Lower leg skin (tissue), 4 donors: ENCODE measurements around the gene ZMYM2. TPM values are rescaled to one million over a fixed set of nuclear protein-coding genes. Genes with fewer than 3 reads are reported as not detected.

ENCODE experiments used
- DNase-seq, 2 donors: peaks; one replicate each; pipeline ENCODE4 v3.0.0-alpha.2; 2019; ENCODE audit warnings: low spot score in 2 of 2
- H3K4me3 ChIP-seq: fragments of 200-600 bp; sonication (generic); 2 replicates; pipeline ENCODE4 v1.5.1; 2017; ENCODE audit warnings: mild to moderate bottlenecking, low read depth; ENCODE audit not compliant: poor library complexity, severe bottlenecking
- POLR2A ChIP-seq, 2 donors: fragments of 450-650 bp; IDR thresholded peaks; one replicate each; pipeline ENCODE4 v1.6.1; 2016 to 2017; ENCODE audit warnings: antibody characterized with exemption in 2 of 2, mild to moderate bottlenecking in 1 of 2, moderate library complexity in 1 of 2
- WGBS, 2 donors: methylation state at CpG; one replicate each; pipeline ENCODE4 v1.1.5; 2018; 5-methylcytosine and 5-hydroxymethylcytosine counted together
- intact Hi-C: fragments of 100-400 bp; cut with DNase I; formaldehyde crosslinking; loops from one replicate; pipeline ENCODE4 v1.15.0; 2023; ENCODE audit warnings: low total_unique reads
- total RNA-seq, 4 donors: library from RNA; depleted of rRNA; stranded (reverse); fragments of >200 nt; gene quantifications; one replicate each; pipeline ENCODE4 v1.1.0, GENCODE V29; 2016
- TF ChIP-seq, protein P1 (sequence below), 3 donors: fragments of 450-650 bp; IDR thresholded peaks; one replicate each; pipeline ENCODE4 v1.5.1; 2016; ENCODE audit warnings: antibody characterized with exemption in 3 of 3, mild to moderate bottlenecking in 3 of 3, moderate library complexity in 2 of 3

Gene ZMYM2
- total RNA-seq, 4 donors from 2014 or later: 37.5 to 58.2 (median 49.5) TPM

DNA sequence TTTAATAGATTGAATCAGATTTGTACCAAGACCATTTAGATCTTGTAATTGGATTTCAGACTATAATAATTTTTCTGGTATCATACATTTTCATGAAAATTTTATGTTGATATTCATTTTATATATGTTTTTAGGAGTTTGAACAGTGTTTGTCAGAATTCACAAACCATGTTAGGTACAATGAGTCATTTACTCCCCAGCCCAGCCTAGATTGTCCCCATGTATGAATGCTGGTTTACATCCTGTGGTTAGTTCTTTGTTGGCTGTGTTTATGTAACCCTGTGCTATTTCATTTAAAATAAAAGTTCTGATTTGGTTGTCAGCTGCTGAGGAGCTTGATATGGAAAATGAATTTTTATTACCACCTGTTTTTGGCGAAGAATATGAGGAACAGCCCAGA lies 105.6 kb downstream of the ZMYM2 start:
- WGBS, 2 donors: 93 to 96% methylated on average over 1 of the region's 1 CpG
- intact Hi-C loops: no loop called here
- H3K4me3 ChIP-seq: no peak overlapping the region
- no peak for TF ChIP-seq POLR2A (IDR thresholded peaks at IDR 0.05)
- TF ChIP-seq, protein P1, sequence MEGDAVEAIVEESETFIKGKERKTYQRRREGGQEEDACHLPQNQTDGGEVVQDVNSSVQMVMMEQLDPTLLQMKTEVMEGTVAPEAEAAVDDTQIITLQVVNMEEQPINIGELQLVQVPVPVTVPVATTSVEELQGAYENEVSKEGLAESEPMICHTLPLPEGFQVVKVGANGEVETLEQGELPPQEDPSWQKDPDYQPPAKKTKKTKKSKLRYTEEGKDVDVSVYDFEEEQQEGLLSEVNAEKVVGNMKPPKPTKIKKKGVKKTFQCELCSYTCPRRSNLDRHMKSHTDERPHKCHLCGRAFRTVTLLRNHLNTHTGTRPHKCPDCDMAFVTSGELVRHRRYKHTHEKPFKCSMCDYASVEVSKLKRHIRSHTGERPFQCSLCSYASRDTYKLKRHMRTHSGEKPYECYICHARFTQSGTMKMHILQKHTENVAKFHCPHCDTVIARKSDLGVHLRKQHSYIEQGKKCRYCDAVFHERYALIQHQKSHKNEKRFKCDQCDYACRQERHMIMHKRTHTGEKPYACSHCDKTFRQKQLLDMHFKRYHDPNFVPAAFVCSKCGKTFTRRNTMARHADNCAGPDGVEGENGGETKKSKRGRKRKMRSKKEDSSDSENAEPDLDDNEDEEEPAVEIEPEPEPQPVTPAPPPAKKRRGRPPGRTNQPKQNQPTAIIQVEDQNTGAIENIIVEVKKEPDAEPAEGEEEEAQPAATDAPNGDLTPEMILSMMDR (IDR thresholded peaks at IDR 0.05): no peak
- DNase-seq: no peak

DNA sequence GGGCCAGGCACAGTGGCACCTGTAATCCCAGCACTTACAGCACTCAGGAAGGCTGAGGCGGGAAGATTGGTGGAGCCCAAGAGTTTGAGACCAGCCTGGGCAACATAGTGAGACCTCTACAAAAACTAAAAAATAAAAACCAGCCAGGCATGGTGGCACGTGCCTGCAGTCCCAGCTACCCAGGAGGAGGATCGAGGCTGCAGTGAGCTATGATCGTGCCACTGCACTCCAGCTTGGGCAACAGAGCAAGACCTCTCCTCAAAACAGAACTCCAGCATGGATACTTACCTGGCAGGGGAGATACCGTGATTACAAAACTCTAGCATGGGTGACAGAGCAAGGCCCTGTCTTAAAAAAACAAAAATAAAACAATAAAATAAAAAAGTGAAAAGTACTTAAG lies 107.0 kb downstream of the ZMYM2 start:
- DNase-seq: no peak
- no peak for TF ChIP-seq POLR2A (IDR thresholded peaks at IDR 0.05)
- TF ChIP-seq, protein P1 (IDR thresholded peaks at IDR 0.05): no peak
- WGBS, 2 donors: 95% methylated on average over 5 of the region's 5 CpGs
- intact Hi-C loops: no loop called here
- H3K4me3 ChIP-seq: no peak overlapping the region

DNA sequence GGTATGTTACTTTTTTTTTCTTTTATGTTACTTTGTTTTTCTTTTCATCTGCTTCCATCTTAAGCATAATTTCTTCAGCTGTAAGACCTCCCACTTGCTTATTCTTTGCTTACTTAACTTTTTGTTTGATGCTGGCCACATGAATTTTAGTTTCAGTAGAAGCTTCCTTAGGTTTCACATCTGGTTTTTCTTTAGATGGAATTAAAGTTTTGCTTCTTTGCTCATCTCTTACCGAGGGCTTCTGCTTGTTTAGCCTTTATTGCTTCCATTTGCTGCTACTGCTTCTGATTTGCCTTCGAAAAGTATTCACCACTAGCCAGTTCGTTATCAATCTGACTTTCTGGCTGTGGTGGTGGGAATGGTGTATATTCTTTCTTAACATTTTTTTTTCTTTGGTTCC lies 111.4 kb downstream of the ZMYM2 start:
- no peak overlapping the region for H3K4me3 ChIP-seq
- DNase-seq: no peak
- intact Hi-C loops: no loop called here
- WGBS, 2 donors: 64 to 77% methylated on average over 3 of the region's 3 CpGs
- TF ChIP-seq POLR2A (IDR thresholded peaks at IDR 0.05): no peak

DNA sequence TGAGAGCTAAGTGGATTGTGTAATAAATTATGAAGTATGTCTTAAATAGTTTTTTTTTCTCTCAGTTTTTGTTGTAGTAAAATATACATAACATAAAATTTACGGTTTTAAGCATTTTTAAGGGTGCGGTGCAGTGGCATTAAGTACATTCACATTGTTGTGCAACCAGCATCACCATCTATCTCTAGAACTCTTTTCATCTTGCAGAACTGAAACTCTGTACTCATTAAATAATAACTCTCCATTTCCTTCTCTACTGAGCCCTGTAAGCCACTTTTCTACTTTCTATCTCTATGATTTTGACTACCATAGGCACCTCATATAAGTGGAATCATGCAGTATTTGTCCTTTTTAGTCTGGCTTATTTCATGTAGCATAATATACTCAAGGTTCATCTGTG lies 115.2 kb downstream of the ZMYM2 start:
- 84 to 91% methylated on average over 2 of the region's 2 CpGs for WGBS, 2 donors
- intact Hi-C loops: no loop called here

DNA sequence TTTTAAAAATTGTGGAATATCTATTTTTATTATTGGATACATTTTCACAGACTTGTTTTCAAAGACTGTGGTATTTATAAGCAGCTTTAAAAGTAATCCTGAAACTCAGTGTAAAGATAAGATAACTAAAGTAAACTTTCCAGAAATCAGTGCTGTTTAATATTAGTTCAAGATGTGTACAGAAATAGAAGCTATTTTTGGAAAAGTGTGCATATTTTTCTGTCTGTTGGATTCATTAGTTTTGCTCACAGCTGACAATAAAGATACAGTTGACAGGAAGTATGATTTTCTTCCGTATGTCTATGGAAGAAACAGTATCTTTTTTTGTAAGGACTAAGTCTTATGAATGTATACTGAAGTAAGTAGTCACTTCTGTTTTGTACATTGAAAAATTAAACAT lies 116.4 kb downstream of the ZMYM2 start:
- H3K4me3 ChIP-seq: no peak overlapping the region
- no peak for DNase-seq
- no peak for TF ChIP-seq POLR2A (IDR thresholded peaks at IDR 0.05)
- TF ChIP-seq, protein P1 (IDR thresholded peaks at IDR 0.05): no peak
- intact Hi-C loops: no loop called here
- WGBS, 2 donors: 57 to 71% methylated on average over 1 of the region's 1 CpG

More for the DNA sequence above, 115.2 kb downstream of the ZMYM2 start:
- no peak for TF ChIP-seq POLR2A (IDR thresholded peaks at IDR 0.05)
- TF ChIP-seq, protein P1 (IDR thresholded peaks at IDR 0.05): no peak
- no peak for DNase-seq
- H3K4me3 ChIP-seq: no peak overlapping the region

DNA sequence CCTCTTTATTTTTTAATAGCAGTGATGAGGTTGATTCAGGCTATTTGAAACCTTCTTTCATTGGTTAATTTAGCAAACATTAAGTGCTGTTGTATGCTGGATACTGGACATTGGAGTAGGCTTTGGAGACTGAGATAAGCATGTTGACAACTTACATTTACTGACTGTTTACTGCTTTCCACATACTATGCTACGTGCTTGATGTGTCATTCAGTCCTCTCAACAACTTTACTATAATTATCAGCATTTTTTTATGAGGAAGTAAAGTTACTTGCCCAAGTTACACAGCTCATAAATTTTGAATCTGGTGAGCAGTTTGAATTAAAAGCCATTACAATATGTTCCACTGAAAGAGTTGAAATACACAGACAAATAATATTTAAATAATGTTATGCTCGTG lies 118.6 kb downstream of the ZMYM2 start:
- 88% methylated on average over 2 of the region's 2 CpGs for WGBS, 2 donors
- no peak overlapping the region for H3K4me3 ChIP-seq
- TF ChIP-seq, protein P1 (IDR thresholded peaks at IDR 0.05): no peak
- no peak for TF ChIP-seq POLR2A (IDR thresholded peaks at IDR 0.05)
- intact Hi-C loops: no loop called here
- no peak for DNase-seq
